RWPE1 (cell line): Measurements from ENCODE around the gene MINK1.

ENCODE experiments used
- CTCF ChIA-PET: fragments of 350-600 bp; sonication (Branson Sonifier 250); formaldehyde crosslinking; extraction: SDS; loops from one replicate; lab custom pipeline; 2021; lab: Yijun Ruan, JAX
- POLR2A ChIA-PET: fragments of 400-600 bp; formaldehyde crosslinking; extraction: SDS; loops from one replicate; lab custom pipeline; 2020; ENCODE audit warnings: antibody characterized with exemption; ENCODE audit not compliant: low non-redundant PET; lab: Yijun Ruan, JAX
- DNase-seq: peaks from one replicate; pipeline ENCODE4 v3.0.0; 2012; ENCODE audit warnings: low spot score
- H3K27ac ChIP-seq: fragments of 450-650 bp; 2 replicates; pipeline ENCODE4 v1.5.1; 2017
- CTCF ChIP-seq: fragments of 450-650 bp; conservative IDR thresholded peaks from 2 replicates; pipeline ENCODE4 v1.5.1; 2017; ENCODE audit warnings: low read depth, mild to moderate bottlenecking

Gene MINK1

GRCh38 chr17:4938069-4938491 is 104.9 kb downstream of the MINK1 start:
- POLR2A ChIA-PET, result no interaction called here
- H3K27ac ChIP-seq, result peak overlapping the region; percentile 98
- CTCF ChIA-PET, result interaction anchor here (1.3 kb wide), 1 partner anchor 29 kb away, joined by 7 read pairs; no protein-coding TSS in a partner anchor

GRCh38 chr17:4938688-4939545 is 105.8 kb downstream of the MINK1 start:
- ChIA-PET CTCF (interaction anchor here (0.6 to 1.3 kb wide), 2 partner anchors 30 to 49 kb away, joined by 3 to 7 read pairs; partner anchors contain the start of gene CAMTA2), POLR2A (interaction anchor here (0.8 to 2.6 kb wide), 4 partner anchors 28 to 59 kb away, joined by 3 to 18 read pairs (median 7); partner anchors contain the start of genes INCA1, KIF1C and SPAG7)
- no peak for TF ChIP-seq CTCF
- DNase-seq, result no peak
- H3K27ac ChIP-seq, result peak overlapping the region; percentile 98

More at GRCh38 chr17:4938069-4938491, 104.9 kb downstream of the MINK1 start:
- TF ChIP-seq CTCF, result no peak
- DNase-seq, result no peak

GRCh38 chr17:4939546-4939795 is 106.3 kb downstream of the MINK1 start:
- CTCF ChIA-PET, result interaction anchor here (0.6 to 1.0 kb wide), 3 partner anchors 31 to 51 kb away, joined by 3 to 9 read pairs (median 4); partner anchors contain the start of gene CAMTA2
- no peak for TF ChIP-seq CTCF
- POLR2A ChIA-PET, result interaction anchor here (0.6 to 2.6 kb wide), 7 partner anchors 9 to 149 kb away, joined by 3 to 18 read pairs (median 4); partner anchors contain the start of genes INCA1, KIF1C, PFN1 and SPAG7
- peak overlapping the region; percentile 98 for H3K27ac ChIP-seq
- DNase-seq, result no peak

- peak within 1 kb of the TSS; percentile 98 for H3K27ac ChIP-seq
- ChIA-PET CTCF (interaction anchor here (0.6 to 1.0 kb wide), 3 partner anchors 31 to 50 kb away, joined by 3 to 9 read pairs (median 4); partner anchors contain the start of gene CAMTA2), POLR2A (interaction anchor here (0.6 to 2.6 kb wide), 7 partner anchors 9 to 149 kb away, joined by 3 to 18 read pairs (median 4); partner anchors contain the start of genes INCA1, KIF1C, PFN1 and PSMB6)
- peak; percentile 98 for DNase-seq
- TF ChIP-seq CTCF, result no peak
Measured at GRCh38 chr17:4939796-4940554, 106.8 kb downstream of the MINK1 start, which contains the start of the genes RNF167 and SLC25A11. RNF167 (plus strand) TSS chr17:4940268; CDS start chr17:4940910, 642 bp downstream. SLC25A11 (minus strand) TSS chr17:4940046; CDS start chr17:4939910, 136 bp downstream.

GRCh38 chr17:4940555-4941318 is 107.6 kb downstream of the MINK1 start:
- POLR2A ChIA-PET, result interaction anchor here (0.7 to 2.6 kb wide), 6 partner anchors 8 to 150 kb away, joined by 3 to 18 read pairs (median 5); partner anchors contain the start of genes INCA1, KIF1C, PFN1 and PSMB6
- peak; percentile 87 for DNase-seq
- CTCF ChIA-PET, result interaction anchor here (1.0 kb wide), 1 partner anchor 32 kb away, joined by 9 read pairs; no protein-coding TSS in a partner anchor
- peak overlapping the region; percentile 98 for H3K27ac ChIP-seq
- no peak for TF ChIP-seq CTCF
